Loucy (cell line): ENCODE results near the gene DCDC2.
A peak's percentile ranks its signal among the peaks of the same experiment; 100 is the strongest.

Experiments
- H2AFZ ChIP-seq: fragments of 200-600 bp; sonication (generic); 2 replicates; pipeline ENCODE4 v1.6.0; 2016; ENCODE audit warnings: antibody characterized with exemption, mild to moderate bottlenecking, low read length, moderate library complexity
- H3F3A ChIP-seq: fragments of 200-600 bp; 2 replicates; pipeline ENCODE4 v1.6.0; 2016; ENCODE audit warnings: antibody characterized with exemption, low read depth, mild to moderate bottlenecking
- H3K27me3 ChIP-seq: fragments of 200-600 bp; sonication (generic); 2 replicates; pipeline ENCODE4 v1.6.1; 2014; ENCODE audit warnings: low read length, mild to moderate bottlenecking; ENCODE audit not compliant: insufficient read depth, poor library complexity, severe bottlenecking
- H3K36me3 ChIP-seq: fragments of 200-600 bp; sonication (generic); 2 replicates; pipeline ENCODE4 v1.6.1; 2016; ENCODE audit warnings: low read length; ENCODE audit not compliant: insufficient read depth
- H3K4me1 ChIP-seq: fragments of 200-600 bp; sonication (generic); 2 replicates; pipeline ENCODE4 v1.5.1; 2014; ENCODE audit warnings: low read length, mild to moderate bottlenecking; ENCODE audit not compliant: insufficient read depth, poor library complexity, severe bottlenecking
- H3K4me2 ChIP-seq: fragments of 200-600 bp; sonication (generic); 2 replicates; pipeline ENCODE4 v1.6.0; 2014; ENCODE audit warnings: antibody characterized with exemption, low read length, low read depth, mild to moderate bottlenecking; ENCODE audit not compliant: poor library complexity, severe bottlenecking
- H3K4me3 ChIP-seq: fragments of 200-600 bp; sonication (generic); 2 replicates; pipeline ENCODE4 v1.5.1; 2014; ENCODE audit warnings: low read length, mild to moderate bottlenecking, mixed read lengths; ENCODE audit not compliant: poor library complexity, severe bottlenecking
- H3K79me2 ChIP-seq: fragments of 200-600 bp; sonication (generic); 2 replicates; pipeline ENCODE4 v1.6.1; 2014; ENCODE audit warnings: low read length; ENCODE audit not compliant: insufficient read depth
- H3K9ac ChIP-seq: fragments of 200-600 bp; sonication (generic); 2 replicates; pipeline ENCODE4 v1.6.0; 2014; ENCODE audit warnings: mild to moderate bottlenecking, low read depth, low read length, moderate library complexity; ENCODE audit not compliant: poor library complexity, severe bottlenecking
- H3K9me2 ChIP-seq: fragments of 200-600 bp; sonication (generic); replicated peaks from 2 replicates; pipeline ENCODE4 v1.6.1; 2016; ENCODE audit warnings: low read depth, low read length, mixed read lengths
- H3K9me3 ChIP-seq: fragments of 200-600 bp; sonication (generic); 2 replicates; pipeline ENCODE4 v1.6.1; 2014; ENCODE audit warnings: mild to moderate bottlenecking, antibody characterized with exemption, low read length, low read depth; ENCODE audit not compliant: insufficient read depth
- H4K20me1 ChIP-seq: fragments of 200-600 bp; sonication (generic); 2 replicates; pipeline ENCODE4 v1.6.0; 2014; ENCODE audit warnings: antibody characterized with exemption, low read length, mild to moderate bottlenecking; ENCODE audit not compliant: insufficient read depth, poor library complexity, severe bottlenecking
- CTCF ChIP-seq: fragments of 200-600 bp; sonication (generic); conservative IDR thresholded peaks from 2 replicates; pipeline ENCODE4 v1.5.1; 2014; ENCODE audit warnings: mild to moderate bottlenecking, antibody characterized with exemption, low read length
- EZH2phosphoT487 ChIP-seq: fragments of 200-600 bp; IDR thresholded peaks from 2 replicates; pipeline ENCODE4 v1.6.1; 2018; ENCODE audit warnings: antibody characterized with exemption, mild to moderate bottlenecking, moderate library complexity, borderline replicate concordance

Gene DCDC2

GRCh38 chr6:24357336-24358218, at the start of gene DCDC2:
Gene DCDC2 (minus strand): TSS chr6:24358059. CDS start chr6:24357750, 309 bp downstream.
- H3K27me3 ChIP-seq, result peaks cover 4% of the 10 kb centered on the region
- H2AFZ ChIP-seq, result no peak within 1 kb of the TSS
- no peaks in the 10 kb centered on the region for H3K36me3 ChIP-seq
- no peak within 1 kb of the TSS for H3K9ac ChIP-seq
- H4K20me1 ChIP-seq, result no peaks in the 10 kb centered on the region
- no peak within 1 kb of the TSS for H3K4me2 ChIP-seq
- H3K4me1 ChIP-seq, result no peaks in the 10 kb centered on the region
- no peaks in the 10 kb centered on the region for H3K79me2 ChIP-seq
- no peaks in the 10 kb centered on the region for H3F3A ChIP-seq
- H3K4me3 ChIP-seq, result no peak within 1 kb of the TSS
- H3K9me3 ChIP-seq, result no peaks in the 10 kb centered on the region
- no peaks in the 10 kb centered on the region for H3K9me2 ChIP-seq
- no peak for TF ChIP-seq EZH2phosphoT487
- no peak for TF ChIP-seq CTCF

GRCh38 chr6:24405262-24405661, 47.4 kb upstream of the DCDC2 start:
- no peaks in the 10 kb centered on the region for H3K9me2 ChIP-seq
- peaks cover 33% of the 10 kb centered on the region for H4K20me1 ChIP-seq
- H3K9ac ChIP-seq, result no peak overlapping the region
- H3K79me2 ChIP-seq, result peaks cover 41% of the 10 kb centered on the region
- H3K4me2 ChIP-seq, result peak overlapping the region; percentile 92
- 0 out of 2 replicates have a peak, but pooled peaks cover 6% of the 10 kb centered on the region for H3K36me3 ChIP-seq
- H3F3A ChIP-seq, result no peaks in the 10 kb centered on the region
- H3K27me3 ChIP-seq, result no peaks in the 10 kb centered on the region
- peaks cover 30% of the 10 kb centered on the region for H3K4me1 ChIP-seq
- no peak overlapping the region for H2AFZ ChIP-seq
- H3K9me3 ChIP-seq, result no peaks in the 10 kb centered on the region
- TF ChIP-seq CTCF (no peak), EZH2phosphoT487 (no peak)
- peak overlapping the region; percentile 50 for H3K4me3 ChIP-seq

GRCh38 chr6:24403501-24403824, 45.6 kb upstream of the DCDC2 start:
- peaks cover 28% of the 10 kb centered on the region for H3K4me1 ChIP-seq
- no peaks in the 10 kb centered on the region for H3K9me2 ChIP-seq
- H3F3A ChIP-seq, result no peaks in the 10 kb centered on the region
- H3K4me2 ChIP-seq, result peak overlapping the region; percentile 92
- peaks cover 28% of the 10 kb centered on the region for H4K20me1 ChIP-seq
- H3K9me3 ChIP-seq, result no peaks in the 10 kb centered on the region
- peaks cover 37% of the 10 kb centered on the region for H3K79me2 ChIP-seq
- peak overlapping the region; percentile 86 for H3K9ac ChIP-seq
- no peak overlapping the region for H2AFZ ChIP-seq
- H3K27me3 ChIP-seq, result peaks cover 13% of the 10 kb centered on the region
- no peak for TF ChIP-seq EZH2phosphoT487
- no peak for TF ChIP-seq CTCF
- peak overlapping the region; percentile 87 for H3K4me3 ChIP-seq
- 0 out of 2 replicates have a peak, but pooled peaks cover 3% of the 10 kb centered on the region for H3K36me3 ChIP-seq
